ENCODE data around the gene CATSPER1. TPM values are rescaled to one million over a fixed set of nuclear protein-coding genes. Genes with fewer than 3 reads are reported as not detected.

The CATSPER1 gene
- total and polyA plus RNA-seq, 12 donors: 0.17 to 1.1 TPM; not detected in 10

- Histone ChIP-seq H3K4me3 (no peak overlapping the region), H3K27ac (peak overlapping the region in 1 of 10 donors; percentile 73), H3K4me1 (peaks cover 0 to 8% (median 5%) of the 10 kb centered on the region in 9 donors), H3K36me3 (peaks cover 9 to 91% (median 57%) of the 10 kb centered on the region in 9 donors), H3K9me3 (no peaks in the 10 kb centered on the region), H3K27me3 (no peaks in the 10 kb centered on the region)
- DNase-seq: no peak
- peak in 1 of 8 donors; percentile 18 for ATAC-seq
- intact Hi-C loops (cut with DNase I): no loop called here
- WGBS, 2 donors: 84 to 86% methylated on average over 15 of the region's 15 CpGs
- TF ChIP-seq, protein P1, sequence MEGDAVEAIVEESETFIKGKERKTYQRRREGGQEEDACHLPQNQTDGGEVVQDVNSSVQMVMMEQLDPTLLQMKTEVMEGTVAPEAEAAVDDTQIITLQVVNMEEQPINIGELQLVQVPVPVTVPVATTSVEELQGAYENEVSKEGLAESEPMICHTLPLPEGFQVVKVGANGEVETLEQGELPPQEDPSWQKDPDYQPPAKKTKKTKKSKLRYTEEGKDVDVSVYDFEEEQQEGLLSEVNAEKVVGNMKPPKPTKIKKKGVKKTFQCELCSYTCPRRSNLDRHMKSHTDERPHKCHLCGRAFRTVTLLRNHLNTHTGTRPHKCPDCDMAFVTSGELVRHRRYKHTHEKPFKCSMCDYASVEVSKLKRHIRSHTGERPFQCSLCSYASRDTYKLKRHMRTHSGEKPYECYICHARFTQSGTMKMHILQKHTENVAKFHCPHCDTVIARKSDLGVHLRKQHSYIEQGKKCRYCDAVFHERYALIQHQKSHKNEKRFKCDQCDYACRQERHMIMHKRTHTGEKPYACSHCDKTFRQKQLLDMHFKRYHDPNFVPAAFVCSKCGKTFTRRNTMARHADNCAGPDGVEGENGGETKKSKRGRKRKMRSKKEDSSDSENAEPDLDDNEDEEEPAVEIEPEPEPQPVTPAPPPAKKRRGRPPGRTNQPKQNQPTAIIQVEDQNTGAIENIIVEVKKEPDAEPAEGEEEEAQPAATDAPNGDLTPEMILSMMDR (IDR thresholded peaks at IDR 0.05): no peak
Observed at GRCh38 chr11:65968600-65969482, 57.4 kb downstream of the CATSPER1 start.

DNA sequence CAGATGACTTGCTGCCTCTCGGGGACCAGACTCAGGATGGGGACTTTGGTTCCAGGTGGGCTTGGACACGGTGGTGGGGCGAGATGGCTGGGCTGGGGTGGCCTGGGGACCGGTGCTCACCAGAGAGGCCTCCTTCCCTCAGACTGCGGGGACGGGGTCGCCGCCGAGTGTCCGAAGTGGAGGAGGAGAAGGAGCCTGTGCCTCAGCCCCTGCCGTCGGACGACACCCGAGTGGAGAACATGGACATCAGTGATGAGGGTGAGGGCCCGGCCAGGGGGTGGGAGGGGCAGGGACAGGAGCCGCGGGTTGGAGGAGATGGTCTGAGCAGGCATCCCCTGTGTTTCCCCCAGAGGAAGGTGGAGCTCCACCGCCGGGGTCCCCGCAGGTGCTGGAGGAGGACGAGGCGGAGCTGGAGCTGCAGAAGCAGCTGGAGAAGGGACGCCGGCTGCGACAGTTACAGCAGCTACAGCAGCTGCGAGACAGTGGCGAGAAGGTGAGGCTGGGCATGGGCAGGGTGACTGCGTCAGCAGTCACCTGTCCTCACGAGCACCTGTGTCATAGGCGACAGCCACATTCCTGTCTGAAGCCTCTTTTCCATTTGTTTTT lies 58.8 kb downstream of the CATSPER1 start:
- Histone ChIP-seq H3K9me3 (no peaks in the 10 kb centered on the region), H3K36me3 (peaks cover 9 to 82% (median 57%) of the 10 kb centered on the region in 9 donors), H3K4me1 (peaks cover 6 to 22% (median 19%) of the 10 kb centered on the region in 9 donors), H3K4me3 (no peak overlapping the region), H3K27me3 (no peaks in the 10 kb centered on the region), H3K27ac (no peak overlapping the region)
- 94% methylated on average over 30 of the region's 30 CpGs for WGBS, 2 donors
- intact Hi-C loops (cut with DNase I): no loop called here
- TF ChIP-seq, protein P1 (IDR thresholded peaks at IDR 0.05): no peak
- no peak for ATAC-seq
- DNase-seq: no peak

Other genes with a start within 250 kb of the CATSPER1 start
- gene AP5B1, start 245.5 kb downstream of the CATSPER1 start, total RNA-seq: 10 to 100 TPM in 1 of 10 donors, 1 to 10 TPM in 9; 6.1 to 12.8 (median 7.4) TPM
- 1 to 10 TPM; 5.0 to 5.1 TPM for gene AP5B1, start 245.5 kb downstream of the CATSPER1 start, polyA plus RNA-seq
- gene OVOL1, start 239.4 kb downstream of the CATSPER1 start, total RNA-seq: not detected
- not detected for gene OVOL1, start 239.4 kb downstream of the CATSPER1 start, polyA plus RNA-seq
- under 1 TPM in 5 of 10 donors, not detected in 5; 0.13 to 0.32 (median 0.21) TPM for gene SNX32, start 192.5 kb downstream of the CATSPER1 start, total RNA-seq
- gene SNX32, start 192.5 kb downstream of the CATSPER1 start, polyA plus RNA-seq: under 1 TPM; 0.51 to 0.58 TPM
- 100 to 1,000 TPM; 281 to 672 (median 320) TPM for gene CFL1, start 168.3 kb downstream of the CATSPER1 start, total RNA-seq
- 100 to 1,000 TPM; 159 to 962 TPM for gene CFL1, start 168.3 kb downstream of the CATSPER1 start, polyA plus RNA-seq
- 10 to 100 TPM; 20.3 to 38.8 (median 27.0) TPM for gene MUS81, start 166.0 kb downstream of the CATSPER1 start, total RNA-seq
- gene MUS81, start 166.0 kb downstream of the CATSPER1 start, polyA plus RNA-seq: 100 to 1,000 TPM in 1 of 2 donors, 10 to 100 TPM in 1; 54.4 to 111 TPM
- 100 to 1,000 TPM in 3 of 10 donors, 10 to 100 TPM in 7; 79.4 to 112 (median 89.6) TPM for gene EFEMP2, start 153.7 kb downstream of the CATSPER1 start, total RNA-seq
- 100 to 1,000 TPM in 1 of 2 donors, 10 to 100 TPM in 1; 54.8 to 133 TPM for gene EFEMP2, start 153.7 kb downstream of the CATSPER1 start, polyA plus RNA-seq
- gene CTSW, start 146.6 kb downstream of the CATSPER1 start, total RNA-seq: 1 to 10 TPM in 2 of 10 donors, under 1 TPM in 7, not detected in 1; 0.20 to 7.9 (median 0.55) TPM
- under 1 TPM; 0.17 to 0.88 TPM for gene CTSW, start 146.6 kb downstream of the CATSPER1 start, polyA plus RNA-seq
- gene FIBP, start 138.0 kb downstream of the CATSPER1 start, total RNA-seq: 10 to 100 TPM; 46.3 to 63.2 (median 49.9) TPM
- 10 to 100 TPM; 44.0 to 88.4 TPM for gene FIBP, start 138.0 kb downstream of the CATSPER1 start, polyA plus RNA-seq
- 10 to 100 TPM; 22.1 to 48.9 (median 34.4) TPM for gene CCDC85B, start 135.8 kb downstream of the CATSPER1 start, total RNA-seq
- gene CCDC85B, start 135.8 kb downstream of the CATSPER1 start, polyA plus RNA-seq: 10 to 100 TPM; 66.3 to 69.4 TPM
- 1 to 10 TPM in 6 of 10 donors, under 1 TPM in 2, not detected in 2; 0.31 to 8.1 (median 2.6) TPM for gene FOSL1, start 126.1 kb downstream of the CATSPER1 start, total RNA-seq
- gene FOSL1, start 126.1 kb downstream of the CATSPER1 start, polyA plus RNA-seq: 10 to 100 TPM in 1 of 2 donors, 1 to 10 TPM in 1; 2.0 to 32.8 TPM
- 10 to 100 TPM; 35.7 to 49.2 (median 40.9) TPM for gene C11orf68, start 107.4 kb downstream of the CATSPER1 start, total RNA-seq
- 10 to 100 TPM; 38.2 to 44.7 TPM for gene C11orf68, start 107.4 kb downstream of the CATSPER1 start, polyA plus RNA-seq
- gene DRAP1, start 107.1 kb downstream of the CATSPER1 start, total RNA-seq: 100 to 1,000 TPM in 3 of 10 donors, 10 to 100 TPM in 7; 69.4 to 115 (median 93.8) TPM
- gene DRAP1, start 107.1 kb downstream of the CATSPER1 start, polyA plus RNA-seq: 100 to 1,000 TPM; 177 to 210 TPM
- gene TSGA10IP, start 81.0 kb downstream of the CATSPER1 start, total RNA-seq: not detected
- under 1 TPM in 1 of 2 donors, not detected in 1; 0.01 TPM for gene TSGA10IP, start 81.0 kb downstream of the CATSPER1 start, polyA plus RNA-seq
- gene SART1, start 64.7 kb downstream of the CATSPER1 start, total RNA-seq: 10 to 100 TPM; 26.2 to 40.1 (median 32.5) TPM
- 100 to 1,000 TPM in 1 of 2 donors, 10 to 100 TPM in 1; 52.0 to 160 TPM for gene SART1, start 64.7 kb downstream of the CATSPER1 start, polyA plus RNA-seq
- 10 to 100 TPM; 15.1 to 25.3 (median 19.7) TPM for gene EIF1AD, start 24.3 kb downstream of the CATSPER1 start, total RNA-seq
- gene EIF1AD, start 24.3 kb downstream of the CATSPER1 start, polyA plus RNA-seq: 10 to 100 TPM; 18.3 to 30.0 TPM
- gene BANF1, start 24.0 kb downstream of the CATSPER1 start, total RNA-seq: 100 to 1,000 TPM; 196 to 224 (median 212) TPM
- 100 to 1,000 TPM; 234 to 381 TPM for gene BANF1, start 24.0 kb downstream of the CATSPER1 start, polyA plus RNA-seq
- under 1 TPM in 3 of 10 donors, not detected in 7; 0.35 to 0.69 (median 0.43) TPM for gene CST6, start 14.5 kb downstream of the CATSPER1 start, total RNA-seq
- 1 to 10 TPM in 1 of 2 donors, under 1 TPM in 1; 0.44 to 2.6 TPM for gene CST6, start 14.5 kb downstream of the CATSPER1 start, polyA plus RNA-seq
- gene GAL3ST3, start 22.7 kb upstream of the CATSPER1 start, total RNA-seq: 1 to 10 TPM; 1.9 to 4.6 (median 2.5) TPM
- 1 to 10 TPM in 1 of 2 donors, under 1 TPM in 1; 0.07 to 1.0 TPM for gene GAL3ST3, start 22.7 kb upstream of the CATSPER1 start, polyA plus RNA-seq
- 10 to 100 TPM; 62.0 to 89.8 (median 72.7) TPM for gene SF3B2, start 25.9 kb upstream of the CATSPER1 start, total RNA-seq
- gene SF3B2, start 25.9 kb upstream of the CATSPER1 start, polyA plus RNA-seq: 10 to 100 TPM; 46.5 to 94.9 TPM
- 100 to 1,000 TPM in 4 of 10 donors, 10 to 100 TPM in 6; 50.0 to 121 (median 81.9) TPM for gene PACS1, start 43.8 kb upstream of the CATSPER1 start, total RNA-seq
- gene PACS1, start 43.8 kb upstream of the CATSPER1 start, polyA plus RNA-seq: 10 to 100 TPM; 24.1 to 28.2 TPM
- gene KLC2, start 231.2 kb upstream of the CATSPER1 start, total RNA-seq: 10 to 100 TPM; 24.4 to 46.8 (median 33.4) TPM
- gene KLC2, start 231.2 kb upstream of the CATSPER1 start, polyA plus RNA-seq: 10 to 100 TPM; 36.1 to 36.3 TPM
- gene RAB1B, start 242.2 kb upstream of the CATSPER1 start, total RNA-seq: 100 to 1,000 TPM; 117 to 153 (median 132) TPM
- 100 to 1,000 TPM; 129 to 132 TPM for gene RAB1B, start 242.2 kb upstream of the CATSPER1 start, polyA plus RNA-seq

All from heart right ventricle (tissue), 16 donors.